ENCODE measurements around the gene NXNL1.
A peak's percentile ranks its signal among the peaks of the same experiment; 100 is the strongest.

Gene NXNL1

DNA sequence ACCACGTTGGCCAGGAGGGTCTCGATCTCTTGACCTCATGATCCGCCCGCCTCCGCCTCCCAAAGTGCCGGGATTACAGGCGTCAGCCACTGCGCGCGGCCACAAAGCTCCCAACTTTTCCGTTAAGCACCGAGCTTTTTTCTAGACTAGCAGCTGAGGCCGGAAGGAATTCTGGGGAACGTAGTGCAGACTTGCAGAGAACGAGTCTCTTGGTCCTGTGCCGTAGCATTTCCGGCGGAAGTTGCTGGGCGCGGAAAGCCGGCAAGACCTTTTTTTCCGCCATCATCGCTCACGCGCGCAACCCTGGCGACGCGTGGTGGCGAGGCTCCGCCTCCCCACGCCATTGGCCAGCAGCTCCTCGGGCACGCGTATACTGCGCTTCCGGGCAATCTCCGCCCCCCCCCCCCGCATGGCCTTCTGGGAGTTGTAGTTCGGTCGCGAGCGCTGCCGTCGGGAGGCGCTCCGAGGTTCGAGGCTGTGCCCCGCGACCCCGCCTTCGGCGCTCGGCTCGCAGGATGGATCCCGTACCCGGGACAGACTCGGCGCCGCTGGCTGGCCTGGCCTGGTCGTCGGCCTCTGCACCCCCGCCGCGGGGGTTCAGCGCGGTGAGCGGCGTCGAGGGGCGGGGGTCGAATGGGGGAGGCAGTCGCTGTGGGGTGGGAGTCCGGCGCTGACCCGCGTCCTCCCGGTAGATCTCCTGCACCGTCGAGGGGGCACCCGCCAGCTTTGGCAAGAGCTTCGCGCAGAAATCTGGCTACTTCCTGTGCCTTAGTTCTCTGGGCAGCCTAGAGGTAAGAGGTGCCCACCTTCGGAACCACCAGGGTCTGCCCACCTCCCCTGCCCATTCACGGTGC lies 40.9 kb downstream of the NXNL1 start, which contains the start of gene MVB12A (continued):
- TF ChIP-seq, protein P1, sequence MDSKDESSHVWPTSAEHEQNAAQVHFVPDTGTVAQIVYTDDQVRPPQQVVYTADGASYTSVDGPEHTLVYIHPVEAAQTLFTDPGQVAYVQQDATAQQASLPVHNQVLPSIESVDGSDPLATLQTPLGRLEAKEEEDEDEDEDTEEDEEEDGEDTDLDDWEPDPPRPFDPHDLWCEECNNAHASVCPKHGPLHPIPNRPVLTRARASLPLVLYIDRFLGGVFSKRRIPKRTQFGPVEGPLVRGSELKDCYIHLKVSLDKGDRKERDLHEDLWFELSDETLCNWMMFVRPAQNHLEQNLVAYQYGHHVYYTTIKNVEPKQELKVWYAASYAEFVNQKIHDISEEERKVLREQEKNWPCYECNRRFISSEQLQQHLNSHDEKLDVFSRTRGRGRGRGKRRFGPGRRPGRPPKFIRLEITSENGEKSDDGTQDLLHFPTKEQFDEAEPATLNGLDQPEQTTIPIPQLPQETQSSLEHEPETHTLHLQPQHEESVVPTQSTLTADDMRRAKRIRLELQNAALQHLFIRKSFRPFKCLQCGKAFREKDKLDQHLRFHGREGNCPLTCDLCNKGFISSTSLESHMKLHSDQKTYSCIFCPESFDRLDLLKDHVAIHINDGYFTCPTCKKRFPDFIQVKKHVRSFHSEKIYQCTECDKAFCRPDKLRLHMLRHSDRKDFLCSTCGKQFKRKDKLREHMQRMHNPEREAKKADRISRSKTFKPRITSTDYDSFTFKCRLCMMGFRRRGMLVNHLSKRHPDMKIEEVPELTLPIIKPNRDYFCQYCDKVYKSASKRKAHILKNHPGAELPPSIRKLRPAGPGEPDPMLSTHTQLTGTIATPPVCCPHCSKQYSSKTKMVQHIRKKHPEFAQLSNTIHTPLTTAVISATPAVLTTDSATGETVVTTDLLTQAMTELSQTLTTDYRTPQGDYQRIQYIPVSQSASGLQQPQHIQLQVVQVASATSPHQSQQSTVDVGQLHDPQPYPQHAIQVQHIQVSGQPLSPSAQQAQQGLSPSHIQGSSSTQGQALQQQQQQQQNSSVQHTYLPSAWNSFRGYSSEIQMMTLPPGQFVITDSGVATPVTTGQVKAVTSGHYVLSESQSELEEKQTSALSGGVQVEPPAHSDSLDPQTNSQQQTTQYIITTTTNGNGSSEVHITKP (tag by site-specific recombination; IDR thresholded peaks at IDR 0.05), result peak; percentile 14; the same call in 1 of the 2 replicates
- TF ChIP-seq ZNF768 (tag by site-specific recombination; IDR thresholded peaks at IDR 0.05) (no peak), ZNF248 (tag by site-specific recombination; IDR thresholded peaks at IDR 0.05) (no peak), ZNF48 (tag by site-specific recombination; IDR thresholded peaks at IDR 0.05) (no peak), ZNF830 (tag by site-specific recombination; IDR thresholded peaks at IDR 0.05; ENCODE audit: low read depth) (no peak), ZNF426 (tag by site-specific recombination; IDR thresholded peaks at IDR 0.05) (no peak), ZNF138 (tag by site-specific recombination; IDR thresholded peaks at IDR 0.05; ENCODE audit: borderline replicate concordance) (no peak), ZNF670 (tag by site-specific recombination; IDR thresholded peaks at IDR 0.05; ENCODE audit: low read depth) (no peak), IKZF3 (tag by site-specific recombination; IDR thresholded peaks at IDR 0.05) (peak; percentile 90), ZNF747 (tag by site-specific recombination; IDR thresholded peaks at IDR 0.05) (no peak), ZNF510 (tag by site-specific recombination; IDR thresholded peaks at IDR 0.05; ENCODE audit: insufficient replicate concordance) (no peak), ZSCAN30 (tag by site-specific recombination; IDR thresholded peaks at IDR 0.05) (no peak; the same call in none of the 2 replicates), ZNF184 (tag by site-specific recombination; IDR thresholded peaks at IDR 0.05) (no peak), ZNF571 (tag by site-specific recombination; IDR thresholded peaks at IDR 0.05) (no peak), ZNF624 (tag by site-specific recombination; IDR thresholded peaks at IDR 0.05) (no peak), ZBTB7A (tag by site-specific recombination; IDR thresholded peaks at IDR 0.05; ENCODE audit: low read depth) (no peak; the same call in none of the 2 replicates), HOXC10 (CRISPR knock-in tag; IDR thresholded peaks at IDR 0.05) (no peak), ZNF155 (tag by site-specific recombination; IDR thresholded peaks at IDR 0.05) (no peak), ZNF324 (tag by site-specific recombination; IDR thresholded peaks at IDR 0.05) (0 out of 2 replicates have a peak, but pooled peaks have one; percentile 65), ZNF221 (tag by site-specific recombination; IDR thresholded peaks at IDR 0.05; ENCODE audit: borderline replicate concordance) (no peak), ZNF2 (tag by site-specific recombination; IDR thresholded peaks at IDR 0.05) (peak; percentile 26; the same call in 1 of the 2 replicates), OVOL3 (tag by site-specific recombination; IDR thresholded peaks at IDR 0.05) (peak; percentile 66; the same call in 1 of the 2 replicates), ZNF677 (tag by site-specific recombination; IDR thresholded peaks at IDR 0.05) (no peak), ZNF140 (tag by site-specific recombination; IDR thresholded peaks at IDR 0.05) (no peak)
- TF ChIP-seq, protein P2, sequence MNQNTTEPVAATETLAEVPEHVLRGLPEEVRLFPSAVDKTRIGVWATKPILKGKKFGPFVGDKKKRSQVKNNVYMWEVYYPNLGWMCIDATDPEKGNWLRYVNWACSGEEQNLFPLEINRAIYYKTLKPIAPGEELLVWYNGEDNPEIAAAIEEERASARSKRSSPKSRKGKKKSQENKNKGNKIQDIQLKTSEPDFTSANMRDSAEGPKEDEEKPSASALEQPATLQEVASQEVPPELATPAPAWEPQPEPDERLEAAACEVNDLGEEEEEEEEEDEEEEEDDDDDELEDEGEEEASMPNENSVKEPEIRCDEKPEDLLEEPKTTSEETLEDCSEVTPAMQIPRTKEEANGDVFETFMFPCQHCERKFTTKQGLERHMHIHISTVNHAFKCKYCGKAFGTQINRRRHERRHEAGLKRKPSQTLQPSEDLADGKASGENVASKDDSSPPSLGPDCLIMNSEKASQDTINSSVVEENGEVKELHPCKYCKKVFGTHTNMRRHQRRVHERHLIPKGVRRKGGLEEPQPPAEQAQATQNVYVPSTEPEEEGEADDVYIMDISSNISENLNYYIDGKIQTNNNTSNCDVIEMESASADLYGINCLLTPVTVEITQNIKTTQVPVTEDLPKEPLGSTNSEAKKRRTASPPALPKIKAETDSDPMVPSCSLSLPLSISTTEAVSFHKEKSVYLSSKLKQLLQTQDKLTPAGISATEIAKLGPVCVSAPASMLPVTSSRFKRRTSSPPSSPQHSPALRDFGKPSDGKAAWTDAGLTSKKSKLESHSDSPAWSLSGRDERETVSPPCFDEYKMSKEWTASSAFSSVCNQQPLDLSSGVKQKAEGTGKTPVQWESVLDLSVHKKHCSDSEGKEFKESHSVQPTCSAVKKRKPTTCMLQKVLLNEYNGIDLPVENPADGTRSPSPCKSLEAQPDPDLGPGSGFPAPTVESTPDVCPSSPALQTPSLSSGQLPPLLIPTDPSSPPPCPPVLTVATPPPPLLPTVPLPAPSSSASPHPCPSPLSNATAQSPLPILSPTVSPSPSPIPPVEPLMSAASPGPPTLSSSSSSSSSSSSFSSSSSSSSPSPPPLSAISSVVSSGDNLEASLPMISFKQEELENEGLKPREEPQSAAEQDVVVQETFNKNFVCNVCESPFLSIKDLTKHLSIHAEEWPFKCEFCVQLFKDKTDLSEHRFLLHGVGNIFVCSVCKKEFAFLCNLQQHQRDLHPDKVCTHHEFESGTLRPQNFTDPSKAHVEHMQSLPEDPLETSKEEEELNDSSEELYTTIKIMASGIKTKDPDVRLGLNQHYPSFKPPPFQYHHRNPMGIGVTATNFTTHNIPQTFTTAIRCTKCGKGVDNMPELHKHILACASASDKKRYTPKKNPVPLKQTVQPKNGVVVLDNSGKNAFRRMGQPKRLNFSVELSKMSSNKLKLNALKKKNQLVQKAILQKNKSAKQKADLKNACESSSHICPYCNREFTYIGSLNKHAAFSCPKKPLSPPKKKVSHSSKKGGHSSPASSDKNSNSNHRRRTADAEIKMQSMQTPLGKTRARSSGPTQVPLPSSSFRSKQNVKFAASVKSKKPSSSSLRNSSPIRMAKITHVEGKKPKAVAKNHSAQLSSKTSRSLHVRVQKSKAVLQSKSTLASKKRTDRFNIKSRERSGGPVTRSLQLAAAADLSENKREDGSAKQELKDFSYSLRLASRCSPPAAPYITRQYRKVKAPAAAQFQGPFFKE (tag by site-specific recombination; IDR thresholded peaks at IDR 0.05; ENCODE audit: borderline replicate concordance), result no peak
- TF ChIP-seq, protein P3, sequence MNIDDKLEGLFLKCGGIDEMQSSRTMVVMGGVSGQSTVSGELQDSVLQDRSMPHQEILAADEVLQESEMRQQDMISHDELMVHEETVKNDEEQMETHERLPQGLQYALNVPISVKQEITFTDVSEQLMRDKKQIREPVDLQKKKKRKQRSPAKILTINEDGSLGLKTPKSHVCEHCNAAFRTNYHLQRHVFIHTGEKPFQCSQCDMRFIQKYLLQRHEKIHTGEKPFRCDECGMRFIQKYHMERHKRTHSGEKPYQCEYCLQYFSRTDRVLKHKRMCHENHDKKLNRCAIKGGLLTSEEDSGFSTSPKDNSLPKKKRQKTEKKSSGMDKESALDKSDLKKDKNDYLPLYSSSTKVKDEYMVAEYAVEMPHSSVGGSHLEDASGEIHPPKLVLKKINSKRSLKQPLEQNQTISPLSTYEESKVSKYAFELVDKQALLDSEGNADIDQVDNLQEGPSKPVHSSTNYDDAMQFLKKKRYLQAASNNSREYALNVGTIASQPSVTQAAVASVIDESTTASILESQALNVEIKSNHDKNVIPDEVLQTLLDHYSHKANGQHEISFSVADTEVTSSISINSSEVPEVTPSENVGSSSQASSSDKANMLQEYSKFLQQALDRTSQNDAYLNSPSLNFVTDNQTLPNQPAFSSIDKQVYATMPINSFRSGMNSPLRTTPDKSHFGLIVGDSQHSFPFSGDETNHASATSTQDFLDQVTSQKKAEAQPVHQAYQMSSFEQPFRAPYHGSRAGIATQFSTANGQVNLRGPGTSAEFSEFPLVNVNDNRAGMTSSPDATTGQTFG (tag by site-specific recombination; IDR thresholded peaks at IDR 0.05; ENCODE audit: borderline replicate concordance), result no peak
- TF ChIP-seq, protein P4, sequence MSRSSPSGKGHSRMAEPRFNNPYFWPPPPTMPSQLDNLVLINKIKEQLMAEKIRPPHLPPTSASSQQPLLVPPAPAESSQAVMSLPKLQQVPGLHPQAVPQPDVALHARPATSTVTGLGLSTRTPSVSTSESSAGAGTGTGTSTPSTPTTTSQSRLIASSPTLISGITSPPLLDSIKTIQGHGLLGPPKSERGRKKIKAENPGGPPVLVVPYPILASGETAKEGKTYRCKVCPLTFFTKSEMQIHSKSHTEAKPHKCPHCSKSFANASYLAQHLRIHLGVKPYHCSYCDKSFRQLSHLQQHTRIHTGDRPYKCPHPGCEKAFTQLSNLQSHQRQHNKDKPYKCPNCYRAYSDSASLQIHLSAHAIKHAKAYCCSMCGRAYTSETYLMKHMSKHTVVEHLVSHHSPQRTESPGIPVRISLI (tag by site-specific recombination; IDR thresholded peaks at IDR 0.05), result peak; percentile 99

Data from HEK293 (cell line).